Glutamatergic neuron (in vitro differentiated cells): ENCODE measurements around the gene OR9I1. TPM values are rescaled to one million over a fixed set of nuclear protein-coding genes. Genes with fewer than 3 reads are reported as not detected.

Source experiments
- DNase-seq: peaks from one replicate; pipeline ENCODE4 v3.0.0; 2022
- H3K27ac Mint-ChIP-seq: one replicate; pipeline ENCODE4 v1.8.0; 2020; ENCODE audit warnings: mild to moderate bottlenecking, mixed read lengths, inconsistent platforms; ENCODE audit not compliant: unreplicated experiment
- H3K27me3 Mint-ChIP-seq: one replicate; pipeline ENCODE4 v1.8.0; 2020; ENCODE audit warnings: mild to moderate bottlenecking, moderate library complexity, mixed read lengths, inconsistent platforms; ENCODE audit not compliant: unreplicated experiment
- H3K36me3 Mint-ChIP-seq: one replicate; pipeline ENCODE4 v1.8.0; 2020; ENCODE audit warnings: mild to moderate bottlenecking, mixed read lengths, inconsistent platforms; ENCODE audit not compliant: unreplicated experiment
- H3K4me1 Mint-ChIP-seq: one replicate; pipeline ENCODE4 v1.8.0; 2020; ENCODE audit warnings: mild to moderate bottlenecking, low read depth, mixed read lengths, inconsistent platforms; ENCODE audit not compliant: unreplicated experiment
- H3K4me3 Mint-ChIP-seq: one replicate; pipeline ENCODE4 v1.8.0; 2020; ENCODE audit warnings: mild to moderate bottlenecking, mixed read lengths, inconsistent platforms; ENCODE audit not compliant: unreplicated experiment
- H3K9me3 Mint-ChIP-seq: one replicate; pipeline ENCODE4 v1.8.0; 2020; ENCODE audit warnings: mild to moderate bottlenecking, moderate library complexity, mixed read lengths, inconsistent platforms; ENCODE audit not compliant: unreplicated experiment
- CTCF ChIP-seq: fragments of 200-600 bp; sonication (generic); IDR thresholded peaks from one replicate; pipeline ENCODE4 v1.5.0; 2021; ENCODE audit not compliant: partially characterized antibody, unreplicated experiment
- total RNA-seq: library from RNA; stranded (reverse); fragmentation: NEBNext Ultra II Directional; extraction: Animal tissue kit (Norgen Biotek cat#: 25700); gene quantifications from one replicate; pipeline ENCODE4 v1.2.1, GENCODE V29; 2021; ENCODE audit not compliant: unreplicated experiment

Gene OR9I1
- total RNA-seq, 1 donor from 2014 or later = not detected

GRCh38 chr11:58121096-58121495 is 4.2 kb downstream of the OR9I1 start:
- Mint-ChIP-seq H3K4me3 (no peak overlapping the region), H3K27ac (no peak overlapping the region), H3K9me3 (no peaks in the 10 kb centered on the region), H3K36me3 (no peaks in the 10 kb centered on the region), H3K27me3 (no peaks in the 10 kb centered on the region), H3K4me1 (no peaks in the 10 kb centered on the region)
- no peak for DNase-seq
- TF ChIP-seq CTCF = no peak

GRCh38 chr11:58097437-58097836 is 27.9 kb downstream of the OR9I1 start:
- Mint-ChIP-seq H3K9me3 (no peaks in the 10 kb centered on the region), H3K27ac (no peak overlapping the region), H3K4me3 (no peak overlapping the region), H3K36me3 (no peaks in the 10 kb centered on the region), H3K27me3 (no peaks in the 10 kb centered on the region), H3K4me1 (no peaks in the 10 kb centered on the region)
- DNase-seq = no peak
- TF ChIP-seq CTCF = no peak

GRCh38 chr11:58086528-58086927 is 38.8 kb downstream of the OR9I1 start:
- Mint-ChIP-seq H3K36me3 (no peaks in the 10 kb centered on the region), H3K27me3 (peaks cover 2% of the 10 kb centered on the region), H3K9me3 (no peaks in the 10 kb centered on the region), H3K4me3 (no peak overlapping the region), H3K27ac (no peak overlapping the region), H3K4me1 (peaks cover 2% of the 10 kb centered on the region)
- TF ChIP-seq CTCF = no peak
- no peak for DNase-seq

- Mint-ChIP-seq H3K9me3 (no peaks in the 10 kb centered on the region), H3K27me3 (no peaks in the 10 kb centered on the region), H3K4me3 (no peak overlapping the region), H3K4me1 (no peaks in the 10 kb centered on the region), H3K36me3 (no peaks in the 10 kb centered on the region), H3K27ac (no peak overlapping the region)
- no peak for DNase-seq
- no peak for TF ChIP-seq CTCF
These were observed 49.5 kb downstream of the OR9I1 start for GRCh38 chr11:58075781-58076180.

- Mint-ChIP-seq H3K27ac (no peak overlapping the region), H3K4me1 (no peaks in the 10 kb centered on the region)
- no peak for TF ChIP-seq CTCF
These were observed 54.7 kb downstream of the OR9I1 start for GRCh38 chr11:58070585-58070984.

More at GRCh38 chr11:58070585-58070984, 54.7 kb downstream of the OR9I1 start:
- no peaks in the 10 kb centered on the region for H3K27me3 Mint-ChIP-seq
- no peaks in the 10 kb centered on the region for H3K36me3 Mint-ChIP-seq
- no peaks in the 10 kb centered on the region for H3K9me3 Mint-ChIP-seq
- DNase-seq = no peak
- no peak overlapping the region for H3K4me3 Mint-ChIP-seq
